ENCODE data around the gene GNPTG. TPM values are rescaled to one million over a fixed set of nuclear protein-coding genes. Genes with fewer than 3 reads are reported as not detected.

The GNPTG gene
- polyA plus RNA-seq, 4 donors: 57.3 to 69.5 (median 60.3) TPM

- no peak for DNase-seq (ENCODE audit: low read depth in 4 of 4, low spot score in 3 of 4)
Measured at GRCh38 chr16:1387331-1387730, 35.6 kb downstream of the GNPTG start.

- DNase-seq (ENCODE audit: low read depth in 4 of 4, low spot score in 3 of 4): no peak
Measured at GRCh38 chr16:1389762-1390161, 38.0 kb downstream of the GNPTG start.

GRCh38 chr16:1390239-1390779 is 38.6 kb downstream of the GNPTG start:
- no peak for DNase-seq (ENCODE audit: low read depth in 4 of 4, low spot score in 3 of 4)

GRCh38 chr16:1392826-1393225 is 41.1 kb downstream of the GNPTG start:
- no peak for DNase-seq (ENCODE audit: low read depth in 4 of 4, low spot score in 3 of 4)

- no peak for DNase-seq (ENCODE audit: low read depth in 4 of 4, low spot score in 3 of 4)
Measured at GRCh38 chr16:1393613-1394176, 42.0 kb downstream of the GNPTG start.

GRCh38 chr16:1394367-1394951 is 42.7 kb downstream of the GNPTG start:
- DNase-seq (ENCODE audit: low read depth in 4 of 4, low spot score in 3 of 4): no peak

- no peak for DNase-seq (ENCODE audit: low read depth in 4 of 4, low spot score in 3 of 4)
Measured at GRCh38 chr16:1395444-1396031, 43.8 kb downstream of the GNPTG start.

- DNase-seq (ENCODE audit: low read depth in 4 of 4, low spot score in 3 of 4): no peak
Measured at GRCh38 chr16:1397779-1398178, 46.0 kb downstream of the GNPTG start.

GRCh38 chr16:1398351-1398750 is 46.6 kb downstream of the GNPTG start:
- DNase-seq (ENCODE audit: low read depth in 4 of 4, low spot score in 3 of 4): no peak

GRCh38 chr16:1398826-1399581 is 47.3 kb downstream of the GNPTG start:
- DNase-seq (ENCODE audit: low read depth in 4 of 4, low spot score in 3 of 4): no peak

GRCh38 chr16:1401061-1401757 is 49.5 kb downstream of the GNPTG start:
- DNase-seq (ENCODE audit: low read depth in 4 of 4, low spot score in 3 of 4): no peak

GRCh38 chr16:1401758-1402154 is 50.0 kb downstream of the GNPTG start:
- no peak for DNase-seq (ENCODE audit: low read depth in 4 of 4, low spot score in 3 of 4)

GRCh38 chr16:1403036-1403435 is 51.3 kb downstream of the GNPTG start:
- DNase-seq (ENCODE audit: low read depth in 4 of 4, low spot score in 3 of 4): no peak

- no peak for DNase-seq (ENCODE audit: low read depth in 4 of 4, low spot score in 3 of 4)
Measured at GRCh38 chr16:1403733-1404132, 52.0 kb downstream of the GNPTG start.

- no peak for DNase-seq (ENCODE audit: low read depth in 4 of 4, low spot score in 3 of 4)
Measured at GRCh38 chr16:1407753-1408152, 56.0 kb downstream of the GNPTG start.

GRCh38 chr16:1408171-1408837 is 56.6 kb downstream of the GNPTG start:
- DNase-seq (ENCODE audit: low read depth in 4 of 4, low spot score in 3 of 4): peak; percentile 75 to 86 (median 80)

- no peak for DNase-seq (ENCODE audit: low read depth in 4 of 4, low spot score in 3 of 4)
Measured at GRCh38 chr16:1412847-1413246, 61.1 kb downstream of the GNPTG start.
